K562 (cell line): Measurements from ENCODE around the gene ALG14. TPM values are rescaled to one million over a fixed set of nuclear protein-coding genes. Genes with fewer than 3 reads are reported as not detected.

Experiments
- ARID1B ChIP-seq: fragments of 450-650 bp; IDR thresholded peaks from 2 replicates; pipeline ENCODE4 v1.6.1; 2016; ENCODE audit warnings: antibody characterized with exemption, mild to moderate bottlenecking, inconsistent platforms
- HDGF ChIP-seq: fragments of 450-650 bp; IDR thresholded peaks from 2 replicates; pipeline ENCODE4 v1.6.1; 2016
- MAZ ChIP-seq, 2 experiments: fragments of 450-650 bp in 1 of 2; sonication (generic) in 1 of 2; formaldehyde crosslinking; IDR thresholded peaks in 1 of 2; conservative IDR thresholded peaks in 1 of 2; 2 replicates each; pipeline versions ENCODE4 v1.4.0 to v1.5.0; 2020; ENCODE audit warnings: mild to moderate bottlenecking in 1 of 2, missing genetic modification reagents in 1 of 2
- SP1 ChIP-seq: sonication (generic); formaldehyde crosslinking; IDR thresholded peaks from 2 replicates; pipeline ENCODE4 v1.8.1; 2022; ENCODE audit warnings: mild to moderate bottlenecking, missing genetic modification reagents
- TARDBP ChIP-seq: fragments of 450-650 bp; IDR thresholded peaks from 2 replicates; pipeline ENCODE4 v1.6.1; 2016
- TBP ChIP-seq: optimal IDR thresholded peaks from 2 replicates; pipeline ENCODE3; 2011; ENCODE audit warnings: low read depth, low read length, improper control_type of control experiment
- ZBTB7A ChIP-seq: IDR thresholded peaks from 2 replicates; pipeline ENCODE4 v1.6.1; 2011; ENCODE audit warnings: low read depth, mild to moderate bottlenecking, low read length, moderate library complexity, borderline replicate concordance; ENCODE audit not compliant: control insufficient read depth
- ZNF316 ChIP-seq: fragments of 450-650 bp; IDR thresholded peaks from 2 replicates; pipeline ENCODE4 v1.6.1; 2016
- ZNF655 ChIP-seq: fragments of 250-450 bp; sonication (Bioruptor Pico); IDR thresholded peaks from 2 replicates; pipeline ENCODE4 v1.5.0; 2021
- polyA plus RNA-seq, 8 experiments: library from polyadenylated mRNA; depleted of rRNA in 4 of 8; stranded (reverse) in 5 of 8; unstranded in 3 of 8; fragments of >200 nt; fragmentation: Nextera tagmentation in 2 of 8; fragmentation: Illumina TruSeq in 1 of 8; extraction: Ambion mirVana in 2 of 8; extraction: Trizol in 1 of 8; gene quantifications; 2 replicates each; pipeline versions ENCODE4 v1.2.1 to v1.2.3, GENCODE V29; 2011 to 2014; ENCODE audit warnings: inconsistent platforms in 1 of 8, missing spikeins in 1 of 8
- total RNA-seq, 7 experiments: library from RNA; depleted of rRNA in 6 of 7; stranded (reverse); fragments of >200 nt in 6 of 7; fragmentation: Illumina TruSeq in 2 of 7; extraction: Trizol in 2 of 7; gene quantifications; 2 replicates each; pipeline versions ENCODE4 v1.2.1 to v1.2.3, GENCODE V29; 2011 to 2021; ENCODE audit warnings: low replicate concordance in 1 of 7
- TF ChIP-seq, protein P1 (sequence below): sonication (generic); formaldehyde crosslinking; IDR thresholded peaks from 2 replicates; pipeline ENCODE4 v1.8.0; 2022; ENCODE audit warnings: mild to moderate bottlenecking, missing genetic modification reagents
- TF ChIP-seq, protein P2 (sequence below): fragments of 450-650 bp; IDR thresholded peaks from 2 replicates; pipeline ENCODE4 v1.6.1; 2016; ENCODE audit warnings: mild to moderate bottlenecking, moderate library complexity
- TF ChIP-seq, protein P3 (sequence below): fragments of 450-650 bp; formaldehyde crosslinking; conservative IDR thresholded peaks from 2 replicates; pipeline ENCODE4 v1.4.0; 2022; ENCODE audit warnings: mild to moderate bottlenecking, missing genetic modification characterization

The ALG14 gene
- total and polyA plus RNA-seq, 9 of the 15 experiments (the other 6 are each of a cell fraction or from before 2014, with no cell fraction given): 2.8 to 16.2 (median 4.9) TPM

GRCh38 chr1:95072532-95073419 lies at the start of gene ALG14 (continued):
- TF ChIP-seq, protein P1, sequence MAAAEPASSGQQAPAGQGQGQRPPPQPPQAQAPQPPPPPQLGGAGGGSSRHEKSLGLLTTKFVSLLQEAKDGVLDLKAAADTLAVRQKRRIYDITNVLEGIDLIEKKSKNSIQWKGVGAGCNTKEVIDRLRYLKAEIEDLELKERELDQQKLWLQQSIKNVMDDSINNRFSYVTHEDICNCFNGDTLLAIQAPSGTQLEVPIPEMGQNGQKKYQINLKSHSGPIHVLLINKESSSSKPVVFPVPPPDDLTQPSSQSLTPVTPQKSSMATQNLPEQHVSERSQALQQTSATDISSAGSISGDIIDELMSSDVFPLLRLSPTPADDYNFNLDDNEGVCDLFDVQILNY (CRISPR knock-in tag): no peak
- TF ChIP-seq ZBTB7A: peak; percentile 69; the same call in 1 of the 2 replicates
- peak; percentile 25 for TF ChIP-seq TBP
- TF ChIP-seq, protein P2, sequence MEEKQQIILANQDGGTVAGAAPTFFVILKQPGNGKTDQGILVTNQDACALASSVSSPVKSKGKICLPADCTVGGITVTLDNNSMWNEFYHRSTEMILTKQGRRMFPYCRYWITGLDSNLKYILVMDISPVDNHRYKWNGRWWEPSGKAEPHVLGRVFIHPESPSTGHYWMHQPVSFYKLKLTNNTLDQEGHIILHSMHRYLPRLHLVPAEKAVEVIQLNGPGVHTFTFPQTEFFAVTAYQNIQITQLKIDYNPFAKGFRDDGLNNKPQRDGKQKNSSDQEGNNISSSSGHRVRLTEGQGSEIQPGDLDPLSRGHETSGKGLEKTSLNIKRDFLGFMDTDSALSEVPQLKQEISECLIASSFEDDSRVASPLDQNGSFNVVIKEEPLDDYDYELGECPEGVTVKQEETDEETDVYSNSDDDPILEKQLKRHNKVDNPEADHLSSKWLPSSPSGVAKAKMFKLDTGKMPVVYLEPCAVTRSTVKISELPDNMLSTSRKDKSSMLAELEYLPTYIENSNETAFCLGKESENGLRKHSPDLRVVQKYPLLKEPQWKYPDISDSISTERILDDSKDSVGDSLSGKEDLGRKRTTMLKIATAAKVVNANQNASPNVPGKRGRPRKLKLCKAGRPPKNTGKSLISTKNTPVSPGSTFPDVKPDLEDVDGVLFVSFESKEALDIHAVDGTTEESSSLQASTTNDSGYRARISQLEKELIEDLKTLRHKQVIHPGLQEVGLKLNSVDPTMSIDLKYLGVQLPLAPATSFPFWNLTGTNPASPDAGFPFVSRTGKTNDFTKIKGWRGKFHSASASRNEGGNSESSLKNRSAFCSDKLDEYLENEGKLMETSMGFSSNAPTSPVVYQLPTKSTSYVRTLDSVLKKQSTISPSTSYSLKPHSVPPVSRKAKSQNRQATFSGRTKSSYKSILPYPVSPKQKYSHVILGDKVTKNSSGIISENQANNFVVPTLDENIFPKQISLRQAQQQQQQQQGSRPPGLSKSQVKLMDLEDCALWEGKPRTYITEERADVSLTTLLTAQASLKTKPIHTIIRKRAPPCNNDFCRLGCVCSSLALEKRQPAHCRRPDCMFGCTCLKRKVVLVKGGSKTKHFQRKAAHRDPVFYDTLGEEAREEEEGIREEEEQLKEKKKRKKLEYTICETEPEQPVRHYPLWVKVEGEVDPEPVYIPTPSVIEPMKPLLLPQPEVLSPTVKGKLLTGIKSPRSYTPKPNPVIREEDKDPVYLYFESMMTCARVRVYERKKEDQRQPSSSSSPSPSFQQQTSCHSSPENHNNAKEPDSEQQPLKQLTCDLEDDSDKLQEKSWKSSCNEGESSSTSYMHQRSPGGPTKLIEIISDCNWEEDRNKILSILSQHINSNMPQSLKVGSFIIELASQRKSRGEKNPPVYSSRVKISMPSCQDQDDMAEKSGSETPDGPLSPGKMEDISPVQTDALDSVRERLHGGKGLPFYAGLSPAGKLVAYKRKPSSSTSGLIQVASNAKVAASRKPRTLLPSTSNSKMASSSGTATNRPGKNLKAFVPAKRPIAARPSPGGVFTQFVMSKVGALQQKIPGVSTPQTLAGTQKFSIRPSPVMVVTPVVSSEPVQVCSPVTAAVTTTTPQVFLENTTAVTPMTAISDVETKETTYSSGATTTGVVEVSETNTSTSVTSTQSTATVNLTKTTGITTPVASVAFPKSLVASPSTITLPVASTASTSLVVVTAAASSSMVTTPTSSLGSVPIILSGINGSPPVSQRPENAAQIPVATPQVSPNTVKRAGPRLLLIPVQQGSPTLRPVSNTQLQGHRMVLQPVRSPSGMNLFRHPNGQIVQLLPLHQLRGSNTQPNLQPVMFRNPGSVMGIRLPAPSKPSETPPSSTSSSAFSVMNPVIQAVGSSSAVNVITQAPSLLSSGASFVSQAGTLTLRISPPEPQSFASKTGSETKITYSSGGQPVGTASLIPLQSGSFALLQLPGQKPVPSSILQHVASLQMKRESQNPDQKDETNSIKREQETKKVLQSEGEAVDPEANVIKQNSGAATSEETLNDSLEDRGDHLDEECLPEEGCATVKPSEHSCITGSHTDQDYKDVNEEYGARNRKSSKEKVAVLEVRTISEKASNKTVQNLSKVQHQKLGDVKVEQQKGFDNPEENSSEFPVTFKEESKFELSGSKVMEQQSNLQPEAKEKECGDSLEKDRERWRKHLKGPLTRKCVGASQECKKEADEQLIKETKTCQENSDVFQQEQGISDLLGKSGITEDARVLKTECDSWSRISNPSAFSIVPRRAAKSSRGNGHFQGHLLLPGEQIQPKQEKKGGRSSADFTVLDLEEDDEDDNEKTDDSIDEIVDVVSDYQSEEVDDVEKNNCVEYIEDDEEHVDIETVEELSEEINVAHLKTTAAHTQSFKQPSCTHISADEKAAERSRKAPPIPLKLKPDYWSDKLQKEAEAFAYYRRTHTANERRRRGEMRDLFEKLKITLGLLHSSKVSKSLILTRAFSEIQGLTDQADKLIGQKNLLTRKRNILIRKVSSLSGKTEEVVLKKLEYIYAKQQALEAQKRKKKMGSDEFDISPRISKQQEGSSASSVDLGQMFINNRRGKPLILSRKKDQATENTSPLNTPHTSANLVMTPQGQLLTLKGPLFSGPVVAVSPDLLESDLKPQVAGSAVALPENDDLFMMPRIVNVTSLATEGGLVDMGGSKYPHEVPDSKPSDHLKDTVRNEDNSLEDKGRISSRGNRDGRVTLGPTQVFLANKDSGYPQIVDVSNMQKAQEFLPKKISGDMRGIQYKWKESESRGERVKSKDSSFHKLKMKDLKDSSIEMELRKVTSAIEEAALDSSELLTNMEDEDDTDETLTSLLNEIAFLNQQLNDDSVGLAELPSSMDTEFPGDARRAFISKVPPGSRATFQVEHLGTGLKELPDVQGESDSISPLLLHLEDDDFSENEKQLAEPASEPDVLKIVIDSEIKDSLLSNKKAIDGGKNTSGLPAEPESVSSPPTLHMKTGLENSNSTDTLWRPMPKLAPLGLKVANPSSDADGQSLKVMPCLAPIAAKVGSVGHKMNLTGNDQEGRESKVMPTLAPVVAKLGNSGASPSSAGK: peak; percentile 32
- TF ChIP-seq ZNF316: no peak
- no peak for TF ChIP-seq ZNF655 (CRISPR knock-in tag)
- TF ChIP-seq HDGF: no peak
- peak in 1 of 2 experiments; percentile 52; a peak in 1 of 4 replicates for TF ChIP-seq MAZ (CRISPR knock-in tag; conservative IDR thresholded peaks at IDR 0.05 in 1 of 2, IDR thresholded peaks at IDR 0.05 in 1 of 2)
- TF ChIP-seq ARID1B: peak; percentile 34; the same call in 1 of the 2 replicates
- no peak for TF ChIP-seq TARDBP
- peak; percentile 75 for TF ChIP-seq SP1
- TF ChIP-seq, protein P3, sequence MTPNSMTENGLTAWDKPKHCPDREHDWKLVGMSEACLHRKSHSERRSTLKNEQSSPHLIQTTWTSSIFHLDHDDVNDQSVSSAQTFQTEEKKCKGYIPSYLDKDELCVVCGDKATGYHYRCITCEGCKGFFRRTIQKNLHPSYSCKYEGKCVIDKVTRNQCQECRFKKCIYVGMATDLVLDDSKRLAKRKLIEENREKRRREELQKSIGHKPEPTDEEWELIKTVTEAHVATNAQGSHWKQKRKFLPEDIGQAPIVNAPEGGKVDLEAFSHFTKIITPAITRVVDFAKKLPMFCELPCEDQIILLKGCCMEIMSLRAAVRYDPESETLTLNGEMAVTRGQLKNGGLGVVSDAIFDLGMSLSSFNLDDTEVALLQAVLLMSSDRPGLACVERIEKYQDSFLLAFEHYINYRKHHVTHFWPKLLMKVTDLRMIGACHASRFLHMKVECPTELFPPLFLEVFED (CRISPR knock-in tag): peak; percentile 48; the same call in 1 of the 2 replicates
